ENCODE measurements around the gene IGSF23.
"Not testable (repeated sequence)": the region's sequence is repeated elsewhere in the genome, so short reads cannot be mapped to it uniquely, and the experiment has no call there.

Gene IGSF23

GRCh38 chr19:44670027-44670426 lies 56.7 kb downstream of the IGSF23 start:
- DNase-seq: not testable (repeated sequence)

GRCh38 chr19:44671400-44671799 lies 58.0 kb downstream of the IGSF23 start, which contains the start of gene CEACAM19:
CEACAM19 (plus strand) TSS chr19:44671482; CDS start chr19:44671932, 450 bp downstream.
- no peak for DNase-seq

GRCh38 chr19:44672226-44672625 lies 58.9 kb downstream of the IGSF23 start:
- DNase-seq: no peak

- no peak for DNase-seq
Measured at GRCh38 chr19:44673510-44673909, 60.1 kb downstream of the IGSF23 start.

- DNase-seq: no peak
Measured at GRCh38 chr19:44675521-44675920, 62.2 kb downstream of the IGSF23 start.

- DNase-seq: no peak
Measured at GRCh38 chr19:44677019-44677811, 63.9 kb downstream of the IGSF23 start.

GRCh38 chr19:44680536-44680935 lies 67.2 kb downstream of the IGSF23 start:
- no peak for DNase-seq

GRCh38 chr19:44681992-44682790 lies 68.8 kb downstream of the IGSF23 start:
- no peak for DNase-seq

- no peak for DNase-seq
Measured at GRCh38 chr19:44682807-44683206, 69.4 kb downstream of the IGSF23 start.

GRCh38 chr19:44683434-44684210 lies 70.3 kb downstream of the IGSF23 start:
- DNase-seq: no peak

GRCh38 chr19:44684396-44684795 lies 71.0 kb downstream of the IGSF23 start:
- not testable (repeated sequence) for DNase-seq

- DNase-seq: no peak
Measured at GRCh38 chr19:44684892-44685863, 71.8 kb downstream of the IGSF23 start.

- DNase-seq: no peak
Measured at GRCh38 chr19:44685877-44686276, 72.5 kb downstream of the IGSF23 start.

All from stimulated activated naive CD4-positive, alpha-beta T cell treated with Interleukin-2 at 50 U/mL for 16 hours (primary cell).